HG03432 (cell line): ENCODE results near the gene MVB12B.

ENCODE experiments used
- ATAC-seq: cut with Tn5 transposase; IDR thresholded peaks from one replicate; pipeline ENCODE4 v1.9.1; 2021; ENCODE audit warnings: mild to moderate bottlenecking, moderate library complexity; ENCODE audit not compliant: unreplicated experiment

Gene MVB12B

GRCh38 chr9:126500600-126501382 lies 174.2 kb downstream of the MVB12B start:
- ATAC-seq, result no peak

GRCh38 chr9:126501383-126502331 lies 175.0 kb downstream of the MVB12B start:
- ATAC-seq, result no peak

DNA sequence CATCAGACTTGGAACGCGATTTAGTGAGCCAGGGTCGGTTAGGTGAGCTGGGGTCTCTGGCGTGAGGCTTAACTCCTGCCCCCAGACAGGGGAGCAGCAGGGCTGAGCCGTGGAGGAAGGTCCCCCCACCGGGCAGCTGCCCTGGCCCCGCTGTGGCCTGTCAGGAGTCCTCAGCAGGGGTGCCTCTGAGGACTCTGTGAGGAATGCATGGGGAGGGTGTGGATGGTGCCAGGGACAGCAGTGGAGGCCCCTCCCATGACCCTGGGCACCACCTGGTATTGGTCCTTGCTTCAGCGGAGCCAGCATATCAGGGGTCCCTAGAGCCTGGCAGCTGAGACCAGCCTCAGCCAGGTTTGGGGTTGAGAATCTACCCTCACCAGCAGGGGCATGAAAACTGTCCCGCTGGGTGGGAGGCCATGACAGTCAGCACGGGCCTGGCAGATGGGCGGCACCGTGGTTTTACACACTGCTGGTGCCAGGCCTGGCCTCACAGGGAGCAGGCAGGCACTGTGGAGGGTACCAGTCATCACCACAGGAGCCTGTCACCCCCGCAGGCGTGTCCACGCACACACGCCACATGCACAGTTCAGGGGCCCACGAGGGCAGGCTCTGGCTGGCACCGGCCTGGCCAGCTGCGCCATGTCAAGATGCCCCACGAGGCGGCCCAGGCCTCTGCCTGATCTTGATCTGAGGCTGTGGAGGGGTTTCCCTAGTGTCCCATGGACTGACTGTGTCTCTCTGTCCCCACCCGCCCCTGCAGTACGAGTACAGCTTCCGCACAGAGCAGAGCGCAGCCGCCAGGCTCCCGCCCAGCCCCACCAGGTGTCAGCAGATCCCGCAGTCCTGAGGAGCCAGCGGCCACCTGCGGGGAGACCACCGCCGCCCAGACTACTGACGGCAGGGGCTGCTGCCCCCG lies 176.0 kb downstream of the MVB12B start:
- no peak for ATAC-seq

GRCh38 chr9:126503333-126504085 lies 176.9 kb downstream of the MVB12B start:
- no peak for ATAC-seq

- no peak for ATAC-seq
Measured at GRCh38 chr9:126504086-126504976, 177.7 kb downstream of the MVB12B start.

DNA sequence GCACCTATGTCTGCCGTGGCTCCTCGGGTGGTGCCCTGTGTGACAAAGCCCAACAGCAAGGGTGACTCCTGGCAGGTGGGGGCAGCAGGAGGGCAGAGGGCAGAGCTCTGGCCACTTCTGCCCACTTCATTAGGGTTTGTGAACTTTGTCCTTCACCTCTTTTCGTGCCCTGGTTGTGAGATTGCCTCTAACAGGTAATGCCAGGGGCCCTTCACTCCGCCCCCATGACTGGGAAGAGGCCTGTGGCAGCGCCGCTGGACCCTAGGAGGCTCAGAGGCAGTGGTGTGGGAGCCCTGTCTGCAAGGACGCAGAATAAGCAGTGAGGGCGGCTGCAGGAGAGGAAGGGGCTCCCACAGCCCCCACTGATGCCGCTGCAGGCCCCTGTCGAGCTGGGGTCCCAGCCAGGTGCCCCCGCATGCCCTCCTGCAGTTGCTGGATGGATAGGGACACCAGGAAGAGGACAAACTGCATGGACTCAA lies 178.4 kb downstream of the MVB12B start:
- ATAC-seq, result no peak

DNA sequence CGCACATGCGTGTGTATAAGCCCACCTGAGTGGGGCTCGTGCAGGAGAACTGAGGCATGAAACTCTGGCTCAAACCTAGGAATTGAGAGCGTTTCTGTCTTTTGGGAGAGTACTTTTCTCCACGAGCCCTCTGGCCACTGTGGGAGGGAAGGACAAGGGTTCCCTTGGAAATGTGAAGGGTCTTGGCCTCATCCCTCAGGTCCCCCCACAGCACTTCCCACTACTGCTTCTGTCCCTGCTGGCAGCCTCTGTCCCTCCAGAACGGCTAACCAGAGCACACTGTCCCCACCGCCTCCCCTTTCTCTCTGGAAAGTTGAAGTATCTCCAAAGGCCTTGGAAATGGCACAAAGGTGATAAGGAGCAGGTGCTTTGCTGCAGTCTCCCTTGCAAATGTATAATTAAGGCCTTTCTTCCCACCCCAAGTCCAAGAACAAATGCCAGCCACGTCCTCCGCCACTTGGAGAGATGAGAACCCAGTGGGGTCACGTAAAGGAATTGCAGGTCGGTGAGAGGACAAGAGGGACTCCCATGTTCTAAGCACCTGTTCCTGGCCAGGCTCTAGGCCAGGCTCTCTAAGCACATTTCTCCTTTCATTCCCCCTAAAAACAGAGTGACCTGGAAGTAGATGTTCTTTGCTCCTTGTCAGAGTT lies 179.2 kb downstream of the MVB12B start:
- no peak for ATAC-seq

GRCh38 chr9:126506361-126507317 lies 180.0 kb downstream of the MVB12B start:
- no peak for ATAC-seq

DNA sequence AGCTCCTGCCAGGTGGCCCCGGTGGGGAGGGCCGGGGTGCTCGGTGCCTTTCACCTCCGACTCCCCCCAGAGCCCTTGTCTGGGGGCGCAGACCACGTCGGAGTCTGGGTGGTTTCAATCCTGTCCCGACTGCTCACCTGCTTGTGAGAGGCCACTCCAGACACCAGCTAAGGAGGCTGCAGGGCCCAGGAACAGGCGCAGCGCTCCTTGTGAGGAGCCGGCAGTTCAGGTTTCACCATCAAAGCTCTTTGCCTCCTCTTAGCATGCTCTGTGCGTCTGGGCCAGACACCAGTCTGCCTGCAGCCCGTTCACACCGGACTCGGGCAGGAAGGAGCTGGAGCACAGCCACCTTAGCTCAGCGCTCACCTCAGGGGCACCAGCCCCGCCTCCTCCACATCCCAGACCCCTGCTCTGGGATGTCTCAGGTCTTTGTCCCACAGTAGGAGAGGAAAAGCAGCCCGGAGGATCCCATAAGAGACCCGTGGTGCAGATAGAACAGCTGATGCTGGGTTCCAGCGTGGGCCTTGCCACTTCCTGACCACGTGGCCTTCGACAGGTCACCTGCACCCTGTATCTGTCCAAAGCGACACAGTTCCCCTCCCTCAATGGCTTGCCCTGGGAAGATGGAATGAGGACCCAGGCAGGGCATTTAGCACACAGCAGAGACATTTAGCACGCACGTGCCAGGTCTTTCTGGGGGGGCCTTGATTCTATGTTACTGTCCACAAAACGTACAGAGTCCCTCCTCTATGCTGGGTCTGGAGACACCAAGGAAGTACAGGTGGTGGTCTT lies 180.9 kb downstream of the MVB12B start:
- no peak for ATAC-seq

DNA sequence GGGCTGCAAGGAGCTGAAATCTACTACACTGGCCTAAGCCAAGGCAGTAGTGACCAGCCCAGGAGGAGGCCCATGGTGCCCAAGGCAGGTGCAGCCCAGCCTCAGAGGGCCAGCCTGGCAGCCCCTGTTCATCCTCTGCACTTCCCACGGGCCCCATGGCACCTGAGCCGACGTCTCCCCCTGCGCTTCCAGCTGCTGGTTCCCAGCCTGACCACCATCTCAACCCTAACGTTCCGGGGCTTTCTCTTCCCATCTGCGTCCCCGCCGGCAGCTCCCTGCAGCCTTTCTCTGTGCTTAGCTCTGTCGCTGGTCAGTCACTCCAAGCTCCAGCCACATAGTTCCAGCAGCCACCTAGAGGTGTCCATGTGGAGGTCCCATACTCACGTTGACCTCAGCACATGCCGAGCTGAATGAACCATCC lies 181.6 kb downstream of the MVB12B start:
- ATAC-seq, result no peak

GRCh38 chr9:126508928-126509327 lies 182.3 kb downstream of the MVB12B start:
- no peak for ATAC-seq

- no peak for ATAC-seq
Measured at GRCh38 chr9:126509718-126510117, 183.1 kb downstream of the MVB12B start.

GRCh38 chr9:126510564-126510963 lies 183.9 kb downstream of the MVB12B start:
- ATAC-seq, result no peak

- no peak for ATAC-seq
Measured at GRCh38 chr9:126511411-126511810, 184.8 kb downstream of the MVB12B start.

- no peak for ATAC-seq
Measured at GRCh38 chr9:126513159-126514036, 186.8 kb downstream of the MVB12B start.
